Gastroesophageal sphincter (tissue), 3 donors: Measurements from ENCODE around the gene PSMF1.

Experiments
- CTCF ChIP-seq, 4 experiments: fragments of 200-600 bp in 2 of 4; fragments of 450-650 bp in 2 of 4; sonication (generic) in 1 of 4; IDR thresholded peaks; one replicate each; pipeline ENCODE4 v1.5.1; 2017 to 2019; ENCODE audit warnings: antibody characterized with exemption in 4 of 4, mild to moderate bottlenecking in 2 of 4, moderate library complexity in 2 of 4
- POLR2AphosphoS5 ChIP-seq: sonication (generic); formaldehyde crosslinking; IDR thresholded peaks from one replicate; pipeline ENCODE4 v1.6.1; 2017; ENCODE audit warnings: antibody characterized with exemption

- no peak for TF ChIP-seq POLR2AphosphoS5
- TF ChIP-seq CTCF (IDR thresholded peaks at IDR 0.05), result no peak
Measured at GRCh38 chr20:1184260-1184637, 65.8 kb downstream of the PSMF1 start.
